HG03196 (cell line): Measurements from ENCODE around the gene STAMBPL1.

Source experiments
- ATAC-seq: cut with Tn5 transposase; IDR thresholded peaks from one replicate; pipeline ENCODE4 v1.9.1; 2021; ENCODE audit not compliant: unreplicated experiment

The STAMBPL1 gene

DNA sequence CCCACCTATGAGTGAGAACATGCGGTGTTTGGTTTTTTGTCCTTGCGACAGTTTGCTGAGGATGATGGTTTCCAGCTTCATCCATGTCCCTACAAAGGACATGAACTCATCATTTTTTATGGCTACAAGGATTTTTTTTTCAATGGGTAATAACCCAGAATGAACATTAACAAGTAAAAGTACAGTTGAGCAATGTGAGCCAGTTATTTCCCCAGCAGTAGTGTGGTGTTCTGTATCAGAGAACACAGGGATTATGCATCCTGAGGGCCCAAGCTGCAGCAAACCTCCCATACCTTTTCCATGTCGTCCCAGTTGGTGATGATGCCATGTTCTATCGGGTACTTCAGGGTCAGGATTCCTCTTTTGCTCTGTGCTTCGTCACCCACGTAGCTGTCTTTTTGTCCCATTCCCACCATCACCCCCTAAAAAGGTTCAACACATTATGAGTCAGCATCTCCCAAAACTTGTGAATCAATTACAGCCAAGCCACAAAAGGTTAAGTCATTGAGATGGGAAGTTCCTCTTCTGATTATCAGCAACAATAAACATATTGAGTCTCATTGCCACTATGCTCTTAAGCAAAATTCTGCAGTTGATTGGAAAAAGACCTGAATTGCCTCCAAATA is 67.0 kb downstream of the STAMBPL1 start:
- no peak for ATAC-seq

DNA sequence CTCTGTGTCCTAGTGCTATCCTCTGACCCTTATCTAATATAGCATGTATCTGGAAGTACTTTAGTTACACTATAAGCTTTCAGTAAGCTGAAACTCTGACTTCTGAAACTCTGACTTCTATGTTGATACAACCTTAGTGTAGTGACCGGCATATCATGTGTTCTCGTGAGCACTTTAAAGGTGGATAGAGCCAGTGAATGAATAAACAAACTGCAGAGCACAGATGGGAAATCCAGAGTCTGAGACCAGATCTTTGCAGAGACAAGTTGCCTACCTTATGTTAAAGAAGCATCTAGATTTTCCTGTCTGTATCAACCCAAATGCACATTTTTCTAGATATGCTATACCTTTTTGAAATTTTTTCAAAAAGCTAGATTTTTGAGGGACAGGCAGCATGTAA is 69.0 kb downstream of the STAMBPL1 start:
- no peak for ATAC-seq

DNA sequence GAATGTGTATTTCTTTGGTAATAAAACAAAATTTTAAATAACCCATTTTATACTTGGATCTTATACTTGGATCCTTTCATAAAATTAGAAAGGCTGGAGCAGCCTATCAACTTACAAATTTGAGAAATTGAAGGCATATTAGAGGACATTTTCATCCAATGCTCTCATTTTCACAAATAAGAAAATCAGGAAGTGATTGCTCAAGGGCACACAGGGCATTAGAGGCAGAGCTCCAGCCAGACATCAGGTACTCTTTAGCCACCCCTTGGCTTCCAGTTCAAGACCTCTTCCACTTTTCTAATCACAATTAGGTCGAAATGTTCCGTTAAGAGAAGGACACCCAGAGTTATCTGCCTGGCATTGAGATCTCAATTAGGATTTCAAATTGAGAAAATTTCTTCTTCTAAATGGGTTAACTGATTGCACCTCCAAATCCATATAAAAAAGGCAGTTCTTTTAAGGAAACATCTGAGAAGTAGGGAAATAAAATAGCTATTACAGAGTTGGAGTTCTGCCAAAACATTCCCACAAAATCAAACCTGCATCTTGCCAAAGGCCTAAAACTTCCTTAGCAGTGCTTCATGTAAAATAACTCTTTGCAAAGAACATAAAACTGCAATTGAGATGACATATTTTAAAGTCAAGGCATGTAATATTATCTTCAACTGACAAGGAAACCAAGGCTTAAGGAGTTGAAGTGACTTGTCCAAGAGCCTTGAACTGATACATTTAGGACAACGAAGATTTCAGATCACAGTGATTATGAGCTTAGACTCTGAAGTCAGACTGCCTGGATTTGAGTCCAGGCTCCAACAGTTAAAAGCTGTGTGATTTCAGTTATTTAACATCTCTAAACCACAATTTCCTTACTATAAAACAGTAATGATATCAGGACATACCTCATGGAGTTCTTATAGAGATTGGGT is 70.1 kb downstream of the STAMBPL1 start:
- ATAC-seq, result no peak

DNA sequence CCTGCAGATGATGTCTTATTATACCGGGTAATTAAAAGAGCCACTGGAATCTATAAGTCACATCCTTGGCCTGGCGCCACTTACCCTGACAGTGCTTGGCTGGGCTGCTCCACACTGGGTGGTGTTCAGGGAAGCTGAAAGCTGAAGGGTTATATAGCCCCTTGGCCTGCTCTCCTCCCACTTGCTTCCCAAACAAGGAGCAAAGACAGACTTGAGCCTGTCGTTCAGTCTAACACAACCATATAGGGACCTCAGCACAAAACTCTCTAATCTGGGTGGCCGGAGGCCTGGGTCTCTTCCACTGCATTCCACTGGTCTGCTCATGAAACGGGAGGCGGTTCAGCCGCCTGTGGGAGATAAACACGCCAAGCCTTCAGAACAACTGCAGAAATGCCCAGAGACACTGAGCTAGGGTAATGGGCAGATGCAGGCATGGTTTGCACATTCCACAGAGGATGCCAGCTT is 72.6 kb downstream of the STAMBPL1 start, which contains the start of gene ACTA2:
Gene ACTA2 (minus strand): TSS at position 127 of the 465 bp plus-strand sequence. CDS start 3,843 bp downstream, outside the sequence.
- no peak for ATAC-seq

DNA sequence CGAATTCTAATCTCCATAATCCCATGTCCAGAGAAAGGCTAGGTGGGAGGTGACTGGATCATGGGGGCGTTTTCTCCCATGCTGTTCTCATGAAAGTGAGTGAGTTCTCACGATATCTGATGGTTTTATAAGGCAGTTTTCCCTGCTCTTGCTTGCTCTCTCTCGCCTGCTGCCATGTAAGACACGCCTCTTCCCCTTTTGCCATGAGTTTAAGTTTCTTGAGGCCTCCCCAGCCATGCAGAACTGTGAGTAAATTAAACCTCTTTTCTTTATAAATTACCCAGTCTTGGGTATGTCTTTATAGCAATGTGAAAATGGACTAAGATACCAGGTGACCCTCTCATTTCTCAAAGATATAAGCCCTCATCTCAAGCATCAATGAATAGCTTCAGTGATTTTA is 73.6 kb downstream of the STAMBPL1 start:
- ATAC-seq, result no peak

DNA sequence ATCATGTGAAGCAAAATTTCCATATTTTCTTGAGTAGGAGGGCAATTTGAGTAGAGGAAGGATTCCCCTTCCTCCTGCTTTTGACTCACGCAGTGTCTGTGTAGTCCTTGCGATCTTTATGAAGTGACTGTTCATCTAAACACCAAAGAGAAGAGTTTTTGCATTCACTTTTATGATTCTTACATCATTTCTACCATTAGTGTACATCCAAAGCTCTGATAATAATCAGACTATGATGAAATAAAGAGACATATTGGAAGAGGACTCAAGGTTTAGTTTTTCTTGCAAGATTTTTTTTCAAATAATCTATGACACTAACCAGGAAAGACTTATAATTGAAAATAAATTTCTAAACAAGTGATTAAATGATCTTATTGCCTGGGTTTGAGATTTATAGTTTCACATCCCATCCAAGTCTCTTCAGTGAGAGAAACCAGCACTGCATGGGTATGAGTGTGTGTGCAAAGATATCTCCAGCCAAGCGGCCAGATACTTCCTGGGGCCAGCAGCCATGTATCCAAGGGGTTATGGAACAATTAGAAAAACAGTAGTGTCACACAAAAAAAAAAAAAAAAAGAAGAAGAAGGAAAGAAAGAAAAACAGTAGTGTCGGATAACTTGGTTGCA is 74.5 kb downstream of the STAMBPL1 start:
- ATAC-seq, result no peak

DNA sequence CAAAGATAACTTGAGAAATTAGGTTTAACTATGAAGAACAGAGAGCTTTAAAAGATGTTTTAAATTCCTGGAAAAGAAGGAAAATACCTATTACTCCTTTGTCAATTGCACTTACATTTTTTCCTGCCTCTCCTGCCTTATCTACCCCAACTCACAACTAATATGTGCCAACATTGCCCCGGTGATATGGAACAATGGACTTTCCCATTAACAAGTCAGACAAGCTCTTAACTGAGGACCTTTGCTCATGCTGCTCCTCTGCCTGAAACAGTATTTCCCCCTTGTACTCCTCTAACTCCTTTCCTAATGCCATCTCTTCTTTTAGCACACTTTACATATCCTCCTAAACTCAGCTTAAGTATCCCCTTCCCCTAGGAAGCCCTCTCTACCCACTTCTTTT is 77.3 kb downstream of the STAMBPL1 start:
- no peak for ATAC-seq

DNA sequence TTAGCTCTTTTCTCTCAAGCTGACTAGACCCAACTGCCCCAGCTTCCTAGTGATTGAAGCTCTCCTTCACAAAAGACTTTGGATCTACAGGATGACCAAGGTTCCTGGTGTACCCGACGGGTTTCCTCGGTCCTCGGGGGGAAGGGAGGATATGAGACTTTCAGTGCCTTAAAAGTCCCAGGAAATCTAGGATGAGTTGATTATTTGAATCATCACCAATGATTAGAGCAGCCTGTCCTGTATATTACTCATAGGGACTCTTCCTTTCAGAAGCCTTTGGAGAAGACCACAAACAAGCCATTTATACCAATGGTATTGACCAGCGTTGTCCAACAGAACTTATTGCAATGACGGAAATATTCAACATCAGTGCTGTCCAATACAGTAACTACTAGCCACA is 78.7 kb downstream of the STAMBPL1 start:
- no peak for ATAC-seq

DNA sequence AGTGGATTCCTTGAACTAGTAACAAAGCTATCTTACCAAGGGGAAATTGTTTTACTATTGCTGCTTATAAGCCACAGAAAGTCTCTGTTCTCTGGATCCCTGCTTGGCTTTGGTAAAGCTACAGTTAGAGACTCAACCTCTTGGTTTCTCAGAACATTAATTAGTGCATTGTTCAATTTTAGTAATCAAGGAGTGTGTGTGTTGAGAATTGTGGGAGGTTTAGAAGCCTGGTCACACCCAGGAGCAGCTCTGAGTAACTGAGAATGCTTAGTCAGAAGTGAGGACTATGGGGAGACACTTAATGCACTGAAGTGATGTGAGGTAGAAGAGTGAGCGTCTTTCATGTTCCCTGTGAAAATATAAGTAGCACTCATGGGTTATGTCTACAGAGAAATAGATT is 80.8 kb downstream of the STAMBPL1 start:
- no peak for ATAC-seq

DNA sequence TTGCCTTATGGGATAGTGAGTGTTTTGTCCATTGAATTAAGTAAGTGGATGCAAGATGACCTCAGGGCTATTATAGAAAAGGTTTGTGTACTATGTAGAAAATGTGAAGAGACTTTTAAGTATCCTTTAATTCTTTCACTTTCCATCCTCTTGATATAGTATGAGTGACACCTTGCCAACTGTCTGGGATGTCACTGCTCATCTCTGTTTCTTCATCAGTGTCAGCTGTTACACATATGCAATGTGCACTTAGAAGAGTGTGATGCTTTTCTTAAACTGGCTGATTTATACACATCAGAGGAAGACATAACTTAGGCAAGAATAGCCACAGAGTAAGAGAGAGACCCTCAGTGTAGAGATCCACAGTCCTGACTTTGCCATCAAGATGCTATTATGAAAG is 81.2 kb downstream of the STAMBPL1 start:
- ATAC-seq, result no peak

DNA sequence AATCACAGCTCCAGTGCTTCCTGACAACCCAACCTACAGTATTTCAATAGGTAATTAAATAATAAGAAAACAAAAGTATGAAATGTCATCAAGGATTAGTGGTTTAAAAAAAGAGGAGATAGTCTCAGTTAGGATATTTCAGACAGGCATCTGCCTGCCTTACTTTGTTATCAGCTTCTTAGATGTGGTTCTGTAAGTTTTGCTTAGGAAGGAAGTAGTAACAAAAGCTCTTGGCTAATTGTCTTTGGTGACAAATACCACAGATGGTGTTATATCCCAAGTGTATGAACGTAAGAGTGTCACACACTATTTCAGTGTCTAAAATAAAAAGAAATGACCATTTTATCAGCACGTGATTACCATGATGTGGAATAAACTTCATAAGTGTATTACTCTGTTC is 82.3 kb downstream of the STAMBPL1 start:
- no peak for ATAC-seq

DNA sequence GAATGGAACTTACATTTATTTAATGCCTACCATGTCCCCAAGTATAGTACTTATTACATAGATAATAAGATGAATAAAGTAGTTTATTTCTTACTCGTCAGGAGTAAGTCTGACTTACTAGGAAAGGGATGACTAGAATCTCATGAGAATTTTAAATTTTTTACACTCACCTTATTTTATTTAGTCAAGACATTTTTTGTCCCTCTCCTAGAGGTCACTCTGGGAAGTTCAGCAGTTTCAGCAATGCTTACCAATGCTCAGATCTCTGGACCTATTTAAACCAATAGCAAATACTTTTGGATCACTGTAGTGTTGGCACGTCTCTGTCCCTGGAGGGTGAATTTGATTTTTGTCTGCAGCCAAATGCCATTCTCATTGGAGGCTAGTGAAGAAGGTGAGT is 83.3 kb downstream of the STAMBPL1 start:
- no peak for ATAC-seq

DNA sequence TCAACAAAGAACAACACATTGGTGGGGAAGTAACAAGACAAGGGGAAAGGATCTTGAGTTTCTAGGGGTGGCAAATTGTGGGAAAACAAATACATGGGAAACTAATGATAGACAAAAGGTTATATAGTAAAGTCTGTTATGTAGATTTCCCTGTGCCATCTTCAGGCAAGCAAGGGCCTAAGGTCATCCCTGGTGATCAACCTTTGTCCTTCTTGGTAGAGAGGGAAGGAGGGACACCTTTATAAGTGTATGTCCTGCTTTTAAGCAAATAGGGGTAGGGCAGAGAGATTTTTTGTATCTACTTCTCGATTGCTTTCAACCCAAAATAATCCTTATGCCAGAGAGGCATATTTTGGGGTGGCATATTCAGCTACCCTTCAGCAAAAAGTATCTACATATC is 84.3 kb downstream of the STAMBPL1 start:
- ATAC-seq, result no peak

DNA sequence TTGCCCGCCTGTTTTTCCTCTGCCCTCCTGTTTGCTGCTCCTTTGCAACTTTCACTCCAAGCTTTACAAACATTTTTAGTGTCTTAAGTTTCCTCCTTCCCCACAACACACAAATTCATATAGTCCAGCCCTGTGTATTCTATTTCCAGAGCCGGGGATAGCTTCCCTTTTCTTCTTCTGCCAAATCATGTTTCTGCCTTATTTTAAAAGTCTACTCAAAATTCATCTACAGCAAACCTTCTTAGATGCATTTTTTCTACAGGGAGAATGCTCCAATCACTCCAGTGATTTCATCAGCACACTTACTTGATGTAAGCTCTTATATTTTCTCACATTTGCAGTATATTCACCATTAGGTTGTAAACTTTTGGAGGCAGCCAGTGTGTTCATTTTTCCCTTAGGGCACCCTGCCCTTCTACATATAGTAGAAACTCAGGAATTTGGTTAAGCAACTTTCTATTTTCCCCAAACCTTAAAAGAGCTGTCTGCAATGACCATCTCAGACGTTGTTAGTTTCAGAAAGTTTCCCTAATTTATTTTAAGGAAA is 84.9 kb downstream of the STAMBPL1 start:
- no peak for ATAC-seq

DNA sequence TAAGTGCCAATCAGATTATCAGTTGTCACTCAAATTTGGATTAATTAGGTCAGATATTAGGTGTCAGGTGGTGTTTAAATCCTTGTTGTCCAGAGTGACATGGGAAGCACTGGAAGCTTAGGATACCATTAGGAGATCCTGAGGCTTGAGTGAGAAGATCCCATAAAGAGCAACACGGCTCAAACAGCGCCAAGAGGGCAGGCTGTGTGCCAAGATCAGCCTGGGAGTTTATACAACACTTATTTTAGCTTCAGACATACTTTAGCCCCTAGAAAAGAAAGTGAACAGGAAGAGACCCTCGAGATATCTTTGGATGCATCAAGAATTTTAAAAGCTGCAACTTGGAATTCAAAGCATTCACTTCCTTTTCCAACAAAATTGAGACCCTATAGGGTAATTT is 86.8 kb downstream of the STAMBPL1 start:
- no peak for ATAC-seq

DNA sequence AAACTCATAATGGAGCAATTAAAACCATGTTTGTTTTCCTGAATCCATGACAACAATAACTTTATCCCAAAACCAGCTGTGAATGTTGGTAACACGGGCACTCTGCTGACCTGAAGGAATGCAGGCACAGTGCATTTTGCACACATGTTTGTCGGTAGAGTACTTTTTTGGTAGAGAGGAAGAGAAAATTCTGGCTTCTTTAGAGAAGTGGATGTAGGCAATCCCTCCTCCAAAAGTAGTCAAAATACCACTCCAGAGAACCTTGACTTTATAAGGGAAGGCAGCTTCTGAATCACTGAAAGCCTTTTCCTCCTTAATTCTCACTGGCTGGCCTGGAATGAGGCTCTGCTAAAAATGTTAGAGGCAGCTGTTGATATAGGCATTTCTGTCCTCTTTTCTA is 88.3 kb downstream of the STAMBPL1 start:
- no peak for ATAC-seq

DNA sequence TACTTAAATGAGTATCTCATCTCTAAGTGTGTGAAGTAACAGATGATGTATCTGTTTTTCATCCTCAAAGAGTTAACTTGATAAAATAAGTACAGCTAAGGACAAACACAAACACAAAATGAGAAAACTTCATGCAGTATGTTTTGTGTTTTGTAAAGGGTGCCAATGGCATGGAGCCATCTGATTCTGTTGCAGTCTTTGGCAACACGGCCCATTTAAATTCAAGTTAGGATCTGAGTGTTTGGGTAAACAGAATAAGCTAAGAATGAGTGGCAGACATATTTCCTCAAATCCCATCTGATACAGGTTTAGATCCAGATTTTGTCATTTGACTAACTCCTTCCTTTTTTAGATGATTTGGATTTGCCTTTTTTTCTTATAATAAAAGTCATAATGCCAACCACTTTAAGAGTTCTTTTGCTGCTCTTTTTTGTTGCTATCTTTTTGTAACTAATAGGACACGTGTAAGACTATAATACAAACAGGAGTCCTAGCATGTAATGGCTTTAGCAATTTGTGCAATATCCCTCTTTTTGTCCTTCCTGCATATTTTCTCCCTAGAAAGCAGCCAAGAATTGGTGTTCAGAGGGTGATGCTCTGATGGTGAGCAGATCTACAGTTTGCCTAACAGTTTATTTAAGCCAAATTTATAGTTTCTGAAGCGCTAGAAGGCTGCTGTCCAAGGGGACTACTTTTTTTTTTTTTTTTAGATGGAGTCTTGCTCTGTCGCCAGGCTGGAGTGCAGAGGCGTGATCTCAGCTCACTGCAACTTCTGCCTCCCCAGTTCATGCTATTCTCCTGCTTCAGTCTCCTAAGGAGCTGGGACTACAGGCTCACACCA is 91.4 kb downstream of the STAMBPL1 start:
- no peak for ATAC-seq
